Suppressor macrophage treated with lipopolysaccharide for 4 hours (primary cell): ENCODE measurements around the gene MBTPS1.
"Not testable (repeated sequence)": the region's sequence is repeated elsewhere in the genome, so short reads cannot be mapped to it uniquely, and the experiment has no call there.

Experiments used
- DNase-seq: peaks from one replicate; pipeline ENCODE4 v3.0.0-alpha.2; 2020

Gene MBTPS1

GRCh38 chr16:84136331-84137125 lies 19.8 kb upstream of the MBTPS1 start:
- no peak for DNase-seq

GRCh38 chr16:84132527-84133285 lies 16.0 kb upstream of the MBTPS1 start:
- peak; percentile 20 for DNase-seq

- no peak for DNase-seq
Observed at GRCh38 chr16:84131117-84131516, 14.4 kb upstream of the MBTPS1 start.

- DNase-seq: no peak
Observed at GRCh38 chr16:84124257-84125073, 7.7 kb upstream of the MBTPS1 start.

GRCh38 chr16:84121007-84121406 lies 4.3 kb upstream of the MBTPS1 start:
- DNase-seq: no peak

GRCh38 chr16:84120023-84120422 lies 3.3 kb upstream of the MBTPS1 start:
- DNase-seq: no peak

GRCh38 chr16:84119368-84119767 lies 2.6 kb upstream of the MBTPS1 start:
- DNase-seq: no peak

- not testable (repeated sequence) for DNase-seq
Observed at GRCh38 chr16:84118315-84118714, 1.6 kb upstream of the MBTPS1 start.

GRCh38 chr16:84117494-84117843 lies 727 bp upstream of the MBTPS1 start:
- DNase-seq: no peak

GRCh38 chr16:84115919-84116719 lies 623 bp downstream of the MBTPS1 start:
- peak; percentile 31 for DNase-seq

- not testable (repeated sequence) for DNase-seq
Observed at GRCh38 chr16:84111949-84112348, 4.8 kb downstream of the MBTPS1 start.

GRCh38 chr16:84111525-84111924 lies 5.2 kb downstream of the MBTPS1 start:
- no peak for DNase-seq

GRCh38 chr16:84110527-84110926 lies 6.2 kb downstream of the MBTPS1 start:
- DNase-seq: no peak

GRCh38 chr16:84109598-84110335 lies 7.0 kb downstream of the MBTPS1 start:
- peak; percentile 15 for DNase-seq

- no peak for DNase-seq
Observed at GRCh38 chr16:84107921-84108320, 8.8 kb downstream of the MBTPS1 start.

- no peak for DNase-seq
Observed at GRCh38 chr16:84105948-84106740, 10.6 kb downstream of the MBTPS1 start.

- DNase-seq: no peak
Observed at GRCh38 chr16:84105301-84105815, 11.4 kb downstream of the MBTPS1 start.

- DNase-seq: no peak
Observed at GRCh38 chr16:84104231-84104630, 12.5 kb downstream of the MBTPS1 start.

- DNase-seq: no peak
Observed at GRCh38 chr16:84103678-84104077, 13.1 kb downstream of the MBTPS1 start.

GRCh38 chr16:84098939-84099338 lies 17.8 kb downstream of the MBTPS1 start:
- no peak for DNase-seq
